Gastroesophageal sphincter (tissue), 4 donors: ENCODE results near the gene PHF19. TPM values are rescaled to one million over a fixed set of nuclear protein-coding genes. Genes with fewer than 3 reads are reported as not detected.

ENCODE experiments used
- ATAC-seq: fragments of 150-250 bp; one replicate; pipeline ENCODE4 v1.9.1; 2016; ENCODE audit warnings: mild to moderate bottlenecking, moderate library complexity
- H3K27ac ChIP-seq, 4 donors: fragments of 200-600 bp; sonication (generic) in 3 of 4; 1 replicate in 3 of 4; 2 replicates in 1 of 4; pipeline ENCODE4 v1.5.1; 2016 to 2019
- H3K27me3 ChIP-seq: fragments of 200-600 bp; sonication (generic); one replicate; pipeline ENCODE4 v1.5.1; 2019
- H3K36me3 ChIP-seq, 2 donors: fragments of 200-600 bp; sonication (generic); one replicate each; pipeline ENCODE4 v1.5.1; 2019; ENCODE audit warnings: control low read depth in 1 of 2
- H3K4me1 ChIP-seq, 3 donors: fragments of 200-600 bp; sonication (generic); 1 replicate in 2 of 3; 2 replicates in 1 of 3; pipeline ENCODE4 v1.5.1; 2016 to 2019; ENCODE audit warnings: control low read depth in 2 of 3
- H3K4me3 ChIP-seq, 2 donors: fragments of 200-600 bp; sonication (generic); one replicate each; pipeline ENCODE4 v1.5.1; 2019; ENCODE audit warnings: mild to moderate bottlenecking in 1 of 2, moderate library complexity in 1 of 2
- H3K9me3 ChIP-seq, 3 donors: fragments of 200-600 bp; sonication (generic); one replicate each; pipeline ENCODE4 v1.5.1; 2017 to 2019; ENCODE audit warnings: control low read depth in 2 of 3
- CTCF ChIP-seq, 4 experiments: fragments of 200-600 bp in 2 of 4; fragments of 450-650 bp in 2 of 4; sonication (generic) in 1 of 4; IDR thresholded peaks; one replicate each; pipeline ENCODE4 v1.5.1; 2017 to 2019; ENCODE audit warnings: antibody characterized with exemption in 4 of 4, mild to moderate bottlenecking in 2 of 4, moderate library complexity in 2 of 4
- EP300 ChIP-seq: sonication (generic); formaldehyde crosslinking; IDR thresholded peaks from one replicate; pipeline ENCODE4 v1.6.1; 2017; ENCODE audit warnings: antibody characterized with exemption, mild to moderate bottlenecking
- POLR2A ChIP-seq, 2 donors: fragments of 450-650 bp; IDR thresholded peaks; one replicate each; pipeline ENCODE4 v1.6.1; 2017; ENCODE audit warnings: antibody characterized with exemption in 2 of 2, mild to moderate bottlenecking in 2 of 2, moderate library complexity in 1 of 2
- POLR2AphosphoS5 ChIP-seq: sonication (generic); formaldehyde crosslinking; IDR thresholded peaks from one replicate; pipeline ENCODE4 v1.6.1; 2017; ENCODE audit warnings: antibody characterized with exemption
- WGBS, 2 donors: methylation state at CpG; one replicate each; pipeline ENCODE4 v1.1.5; 2018; ENCODE audit warnings: low coverage in 1 of 2; 5-methylcytosine and 5-hydroxymethylcytosine counted together
- total RNA-seq, 4 donors: library from RNA; depleted of rRNA; stranded (reverse); fragments of >200 nt; gene quantifications; one replicate each; pipeline ENCODE4 v1.1.0, GENCODE V29; 2016

PHF19 gene
- total RNA-seq, 4 donors from 2014 or later, result 27.0 to 82.5 (median 54.3) TPM

- Histone ChIP-seq H3K27me3 (no peaks in the 10 kb centered on the region), H3K4me1 (peaks cover 0 to 57% (median 14%) of the 10 kb centered on the region in 3 donors), H3K9me3 (no peaks in the 10 kb centered on the region), H3K27ac (no peak overlapping the region), H3K4me3 (no peak overlapping the region), H3K36me3 (peaks cover 0 to 30% of the 10 kb centered on the region in 2 donors)
- ATAC-seq, result no peak
- WGBS, 2 donors, result 69 to 85% methylated on average over 2 of the region's 2 CpGs
- TF ChIP-seq POLR2A (IDR thresholded peaks at IDR 0.05) (no peak), EP300 (no peak), CTCF (IDR thresholded peaks at IDR 0.05) (no peak), POLR2AphosphoS5 (no peak)
Observed at GRCh38 chr9:120839146-120839545, 37.8 kb downstream of the PHF19 start.

- TF ChIP-seq EP300, result no peak
- no peak for TF ChIP-seq POLR2A (IDR thresholded peaks at IDR 0.05)
- TF ChIP-seq POLR2AphosphoS5, result no peak
- TF ChIP-seq CTCF (IDR thresholded peaks at IDR 0.05), result no peak
- H3K27ac ChIP-seq, result no peak overlapping the region
- WGBS, 2 donors, result 64 to 67% methylated on average over 3 of the region's 3 CpGs
- H3K27me3 ChIP-seq, result no peaks in the 10 kb centered on the region
- no peak overlapping the region for H3K4me3 ChIP-seq
- H3K36me3 ChIP-seq, result peaks cover 0 to 35% of the 10 kb centered on the region in 2 donors
- ATAC-seq, result no peak
- no peaks in the 10 kb centered on the region for H3K9me3 ChIP-seq
- peaks cover 0 to 46% (median 10%) of the 10 kb centered on the region in 3 donors for H3K4me1 ChIP-seq
Observed at GRCh38 chr9:120837921-120838320, 39.1 kb downstream of the PHF19 start.

GRCh38 chr9:120833325-120833724 lies 43.7 kb downstream of the PHF19 start:
- no peaks in the 10 kb centered on the region for H3K27me3 ChIP-seq
- WGBS, 2 donors, result 82 to 86% methylated on average over 4 to 5 of the region's 7 CpGs
- H3K36me3 ChIP-seq, result peaks cover 0 to 68% of the 10 kb centered on the region in 2 donors
- H3K9me3 ChIP-seq, result no peaks in the 10 kb centered on the region
- H3K27ac ChIP-seq, result no peak overlapping the region
- no peak for ATAC-seq
- no peak overlapping the region for H3K4me3 ChIP-seq
- TF ChIP-seq POLR2AphosphoS5 (no peak), CTCF (IDR thresholded peaks at IDR 0.05) (no peak), EP300 (no peak), POLR2A (IDR thresholded peaks at IDR 0.05) (no peak)
- H3K4me1 ChIP-seq, result peaks cover 0 to 5% (median 0%) of the 10 kb centered on the region in 3 donors

- no peak for ATAC-seq
- Histone ChIP-seq H3K36me3 (peaks cover 0 to 73% of the 10 kb centered on the region in 2 donors), H3K27me3 (no peaks in the 10 kb centered on the region), H3K27ac (no peak overlapping the region), H3K4me3 (no peak overlapping the region), H3K4me1 (no peaks in the 10 kb centered on the region), H3K9me3 (no peaks in the 10 kb centered on the region)
- TF ChIP-seq POLR2A (IDR thresholded peaks at IDR 0.05) (no peak), POLR2AphosphoS5 (no peak), EP300 (no peak), CTCF (IDR thresholded peaks at IDR 0.05) (no peak)
Observed at GRCh38 chr9:120832807-120833206, 44.2 kb downstream of the PHF19 start.

- peaks cover 0 to 91% of the 10 kb centered on the region in 2 donors for H3K36me3 ChIP-seq
- no peaks in the 10 kb centered on the region for H3K27me3 ChIP-seq
- 83 to 93% methylated on average over 3 of the region's 3 CpGs for WGBS, 2 donors
- no peak overlapping the region for H3K27ac ChIP-seq
- H3K4me1 ChIP-seq, result no peaks in the 10 kb centered on the region
- H3K9me3 ChIP-seq, result peaks cover 0 to 4% (median 0%) of the 10 kb centered on the region in 3 donors
- H3K4me3 ChIP-seq, result no peak overlapping the region
- ATAC-seq, result no peak
- no peak for TF ChIP-seq CTCF (IDR thresholded peaks at IDR 0.05)
- no peak for TF ChIP-seq POLR2AphosphoS5
- TF ChIP-seq EP300, result no peak
- no peak for TF ChIP-seq POLR2A (IDR thresholded peaks at IDR 0.05)
Observed at GRCh38 chr9:120830865-120831264, 46.1 kb downstream of the PHF19 start.
